Keratinocyte (primary cell): ENCODE results near the gene CCND3.

ENCODE experiments used
- EZH2 ChIP-seq: IDR thresholded peaks from one replicate; pipeline ENCODE4 v1.6.1; 2012; ENCODE audit warnings: inconsistent platforms, mild to moderate bottlenecking, low read length, moderate library complexity
- TF ChIP-seq, protein P1 (sequence below), 3 experiments: IDR thresholded peaks in 1 of 3; conservative IDR thresholded peaks in 1 of 3; optimal IDR thresholded peaks in 1 of 3; 2 replicates in 2 of 3; 3 replicates in 1 of 3; pipeline versions ENCODE3 to v1.5.1; 2011; ENCODE audit warnings: low read length in 3 of 3, mild to moderate bottlenecking in 3 of 3, moderate library complexity in 2 of 3, control low read depth in 1 of 3, inconsistent platforms in 1 of 3; ENCODE audit not compliant: insufficient read depth in 2 of 3; ENCODE audit errors: extremely low read depth in 1 of 3

DNA sequence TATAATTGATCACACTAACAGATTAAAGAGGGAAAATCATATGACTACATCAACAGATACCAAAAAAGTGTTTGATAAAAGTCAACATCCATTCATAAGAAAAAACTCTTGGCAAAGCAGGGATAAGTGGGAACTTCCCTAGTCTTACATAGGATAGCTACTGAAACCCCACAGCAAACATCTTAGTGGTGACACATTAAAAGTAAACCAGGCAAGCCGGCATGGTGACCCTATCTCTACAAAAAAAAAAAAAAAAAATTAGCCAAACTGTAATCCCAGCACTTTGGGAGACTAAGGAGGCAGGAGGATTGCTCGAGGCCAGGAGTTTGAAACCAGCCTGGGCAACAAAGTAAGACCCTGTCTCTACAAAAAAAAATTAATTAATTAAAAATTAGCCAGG lies 13.8 kb upstream of the CCND3 start:
- TF ChIP-seq, protein P1, sequence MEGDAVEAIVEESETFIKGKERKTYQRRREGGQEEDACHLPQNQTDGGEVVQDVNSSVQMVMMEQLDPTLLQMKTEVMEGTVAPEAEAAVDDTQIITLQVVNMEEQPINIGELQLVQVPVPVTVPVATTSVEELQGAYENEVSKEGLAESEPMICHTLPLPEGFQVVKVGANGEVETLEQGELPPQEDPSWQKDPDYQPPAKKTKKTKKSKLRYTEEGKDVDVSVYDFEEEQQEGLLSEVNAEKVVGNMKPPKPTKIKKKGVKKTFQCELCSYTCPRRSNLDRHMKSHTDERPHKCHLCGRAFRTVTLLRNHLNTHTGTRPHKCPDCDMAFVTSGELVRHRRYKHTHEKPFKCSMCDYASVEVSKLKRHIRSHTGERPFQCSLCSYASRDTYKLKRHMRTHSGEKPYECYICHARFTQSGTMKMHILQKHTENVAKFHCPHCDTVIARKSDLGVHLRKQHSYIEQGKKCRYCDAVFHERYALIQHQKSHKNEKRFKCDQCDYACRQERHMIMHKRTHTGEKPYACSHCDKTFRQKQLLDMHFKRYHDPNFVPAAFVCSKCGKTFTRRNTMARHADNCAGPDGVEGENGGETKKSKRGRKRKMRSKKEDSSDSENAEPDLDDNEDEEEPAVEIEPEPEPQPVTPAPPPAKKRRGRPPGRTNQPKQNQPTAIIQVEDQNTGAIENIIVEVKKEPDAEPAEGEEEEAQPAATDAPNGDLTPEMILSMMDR (optimal IDR thresholded peaks at IDR 0.05 in 1 of 3, IDR thresholded peaks at IDR 0.05 in 1 of 3, conservative IDR thresholded peaks at IDR 0.05 in 1 of 3; ENCODE audit: extremely low read depth in 1 of 3, insufficient read depth in 2 of 3, low read length in 3 of 3) = no peak
- no peak for TF ChIP-seq EZH2
